Measurements from ENCODE around the gene MSX1.

MSX1 gene

DNA sequence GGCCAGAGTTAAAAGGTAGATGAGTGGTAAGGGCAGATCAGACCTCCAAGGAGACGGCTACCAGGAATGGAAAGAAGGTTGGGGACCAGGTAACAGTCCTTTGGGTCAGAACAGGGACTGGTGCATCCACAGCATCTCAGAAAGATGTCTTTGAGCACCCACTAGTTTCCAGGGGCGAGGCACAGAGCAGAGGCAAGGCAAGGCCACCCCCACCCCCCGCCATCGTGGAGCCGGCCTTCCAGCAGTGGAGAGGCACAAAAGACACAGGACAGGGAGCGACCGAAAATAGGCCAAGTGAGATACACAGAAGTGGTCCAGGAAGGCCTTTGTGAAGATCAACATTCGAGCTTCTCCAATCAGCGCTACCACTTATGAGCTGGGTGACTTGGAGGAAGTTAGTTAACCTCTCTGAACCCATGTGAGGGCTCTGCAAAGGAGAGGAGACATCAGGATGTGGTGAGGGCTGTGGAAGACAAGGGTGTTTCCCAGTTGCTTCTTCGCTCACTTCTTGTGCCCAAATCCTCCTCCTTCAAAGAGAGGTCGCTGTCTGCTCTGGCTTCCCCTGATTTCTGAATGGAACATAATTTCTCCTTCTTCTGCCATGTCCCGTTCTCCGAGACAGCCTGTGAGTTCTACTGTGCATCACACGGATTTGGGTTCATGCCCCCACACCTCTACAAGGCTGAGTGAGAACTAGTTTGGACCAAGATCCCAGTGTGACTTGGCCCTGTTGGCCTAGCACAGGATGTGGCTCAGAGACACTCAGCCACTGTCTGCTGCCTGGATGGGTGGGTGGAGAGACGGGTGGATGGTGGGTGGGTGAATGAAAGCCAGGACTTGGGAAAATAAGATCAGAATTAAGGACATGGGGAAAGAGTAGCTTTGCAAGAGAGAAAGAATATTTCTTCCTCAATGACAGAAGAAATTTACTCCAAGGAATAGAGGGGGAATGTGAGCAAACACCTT is 16.7 kb upstream of the MSX1 start:
- no peak for DNase-seq

GRCh38 chr4:4843635-4844291 is 15.7 kb upstream of the MSX1 start:
- no peak for DNase-seq

- DNase-seq: no peak
Measured at GRCh38 chr4:4845027-4845426, 14.4 kb upstream of the MSX1 start.

DNA sequence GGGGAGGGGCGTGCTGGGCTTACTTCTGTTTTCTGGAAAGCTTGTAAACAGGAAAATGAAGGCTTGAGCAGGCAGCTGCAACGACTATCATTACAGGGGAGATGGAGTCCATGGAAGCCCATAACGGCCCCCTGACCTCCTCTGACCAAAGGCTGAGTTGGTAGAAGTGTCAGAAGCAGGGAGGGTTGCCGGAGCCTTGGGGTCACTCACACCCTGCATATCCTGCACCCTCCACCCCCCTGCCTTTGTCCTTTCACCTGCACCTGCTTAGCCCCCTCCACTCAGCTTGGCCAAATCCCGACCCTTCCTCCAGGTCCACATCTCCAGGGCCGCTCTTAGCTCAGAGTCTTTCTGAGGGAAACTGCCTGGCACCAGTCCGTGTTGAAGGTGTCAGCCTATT is 12.5 kb upstream of the MSX1 start:
- no peak for DNase-seq

DNA sequence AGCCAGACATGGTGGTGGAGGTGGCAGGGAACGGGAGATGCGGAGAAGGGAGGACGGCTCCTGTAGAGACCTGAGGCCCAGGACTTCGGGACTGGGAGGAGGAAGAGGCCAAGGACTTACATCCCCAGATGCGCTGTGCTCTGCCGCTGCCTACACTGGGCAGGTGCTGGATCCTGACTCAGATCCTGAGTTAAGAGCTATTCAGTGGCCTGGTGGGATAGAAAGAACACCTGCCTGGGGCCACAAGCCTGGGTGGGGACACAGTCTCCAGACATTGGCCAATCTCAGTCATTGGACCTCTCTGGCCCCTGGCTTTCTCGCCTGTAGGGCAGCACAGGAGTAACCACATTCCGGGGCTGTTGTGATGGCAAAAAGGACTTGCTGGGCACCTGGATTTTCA is 10.9 kb upstream of the MSX1 start:
- no peak for DNase-seq

DNA sequence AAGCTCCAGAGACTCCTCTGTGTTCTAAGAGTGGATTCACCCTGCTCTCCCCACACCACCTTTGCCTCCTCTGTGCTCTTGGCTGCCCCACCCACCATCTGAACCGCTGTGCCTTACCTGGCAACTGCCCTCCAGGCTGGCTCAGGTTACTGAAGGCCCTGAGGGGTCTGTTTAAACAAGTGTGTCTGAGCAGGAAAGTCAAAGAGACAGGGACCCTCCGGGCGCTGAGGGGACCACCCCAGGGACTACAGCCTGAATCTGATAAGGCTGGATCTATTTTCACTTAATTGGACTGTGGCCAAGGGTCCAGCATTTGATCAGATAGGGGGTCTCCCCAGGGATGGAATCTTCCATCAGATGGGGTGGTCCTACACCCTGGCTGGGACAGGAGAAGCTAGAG is 10.4 kb upstream of the MSX1 start:
- DNase-seq: no peak

DNA sequence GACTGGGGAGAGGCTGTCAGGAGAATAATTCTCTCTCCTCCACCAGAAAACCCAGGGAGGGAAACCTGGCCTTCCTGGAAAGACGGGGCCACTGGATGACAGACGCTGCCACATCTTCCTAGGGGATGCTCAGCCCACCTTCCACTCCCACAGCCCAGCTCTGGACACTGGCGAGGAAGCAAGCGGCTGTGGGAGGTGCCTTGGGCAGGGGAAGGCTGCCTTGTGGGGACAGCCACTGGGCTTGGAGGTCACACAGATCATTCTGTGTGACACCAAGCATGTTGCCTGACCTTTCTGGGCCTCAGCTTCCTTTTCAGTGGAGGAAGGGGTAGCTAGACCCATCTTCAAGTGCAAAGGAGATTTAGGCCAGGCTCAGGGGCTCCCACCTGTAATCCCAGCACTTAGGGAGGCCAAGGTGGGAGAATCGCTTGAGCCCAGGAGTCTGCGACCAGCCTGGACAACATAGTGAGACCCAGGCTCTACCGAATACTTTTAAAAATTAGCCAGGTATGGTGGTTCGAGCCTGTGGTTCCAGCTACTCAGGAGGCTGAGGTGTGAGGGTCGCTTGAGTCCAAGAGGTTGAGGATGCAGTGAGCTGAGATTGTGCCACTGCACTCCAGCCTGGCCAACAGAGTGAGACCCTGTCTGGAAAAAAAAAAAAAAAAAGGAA is 9.8 kb upstream of the MSX1 start:
- DNase-seq: no peak

DNA sequence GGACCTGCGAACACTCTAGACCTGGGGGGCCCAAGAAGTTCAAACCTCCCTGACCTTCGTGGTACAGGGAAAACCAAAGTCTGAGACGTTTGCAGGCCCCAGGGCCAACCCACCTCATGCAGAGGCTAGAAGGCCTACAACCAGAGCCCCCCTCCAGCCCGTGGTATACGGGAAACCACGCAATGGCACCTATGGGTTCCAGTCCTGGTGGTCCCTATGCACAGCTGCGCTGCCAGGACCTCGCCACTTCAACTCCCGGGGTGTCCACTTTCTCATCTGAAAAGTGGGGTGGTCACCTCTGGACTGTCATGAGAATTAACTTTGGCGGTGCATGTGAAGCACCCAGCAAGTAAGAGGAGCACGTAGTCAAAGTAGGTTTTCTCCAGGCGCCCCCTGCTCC is 8.4 kb upstream of the MSX1 start:
- no peak for DNase-seq

- DNase-seq: no peak
Measured at GRCh38 chr4:4851906-4852305, 7.6 kb upstream of the MSX1 start.

GRCh38 chr4:4852591-4853362 is 6.7 kb upstream of the MSX1 start:
- no peak for DNase-seq

- DNase-seq: no peak
Measured at GRCh38 chr4:4853371-4853823, 6.1 kb upstream of the MSX1 start.

DNA sequence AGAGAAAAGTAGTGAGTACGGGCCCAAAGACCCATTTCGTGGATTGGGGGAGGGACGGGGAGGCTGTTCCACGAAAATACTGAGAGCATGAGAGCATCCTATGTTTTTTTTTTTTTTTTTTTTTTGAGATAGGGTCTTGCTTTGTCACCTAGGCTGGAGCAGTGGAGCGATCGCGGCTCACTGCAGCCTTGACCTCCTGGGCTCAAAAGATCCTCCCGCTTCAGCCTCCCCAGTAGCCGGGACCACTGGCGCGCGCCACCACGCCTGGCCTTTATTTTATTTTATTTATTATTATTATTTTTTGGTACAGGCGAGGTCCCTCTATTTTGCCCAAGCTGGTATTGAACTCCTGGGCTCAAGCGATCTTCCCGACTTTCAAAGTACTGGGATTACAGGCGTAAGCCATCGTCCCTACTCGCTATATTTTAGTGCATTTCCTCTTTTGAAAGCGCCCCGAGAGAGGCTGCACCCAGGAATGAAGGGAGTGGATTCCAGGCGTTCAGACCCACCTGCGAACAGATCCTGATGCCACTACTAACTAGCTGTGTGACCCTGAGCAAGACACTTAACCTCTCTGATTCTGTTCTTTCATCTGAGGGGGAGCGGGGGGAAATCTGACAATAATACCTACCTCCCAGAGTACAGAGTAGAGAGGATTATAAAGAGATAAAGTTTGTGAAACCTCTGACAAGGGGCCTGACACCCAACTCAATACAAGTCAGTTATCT is 5.4 kb upstream of the MSX1 start:
- no peak for DNase-seq

GRCh38 chr4:4854649-4855295 is 4.7 kb upstream of the MSX1 start:
- peak; percentile 35 for DNase-seq

DNA sequence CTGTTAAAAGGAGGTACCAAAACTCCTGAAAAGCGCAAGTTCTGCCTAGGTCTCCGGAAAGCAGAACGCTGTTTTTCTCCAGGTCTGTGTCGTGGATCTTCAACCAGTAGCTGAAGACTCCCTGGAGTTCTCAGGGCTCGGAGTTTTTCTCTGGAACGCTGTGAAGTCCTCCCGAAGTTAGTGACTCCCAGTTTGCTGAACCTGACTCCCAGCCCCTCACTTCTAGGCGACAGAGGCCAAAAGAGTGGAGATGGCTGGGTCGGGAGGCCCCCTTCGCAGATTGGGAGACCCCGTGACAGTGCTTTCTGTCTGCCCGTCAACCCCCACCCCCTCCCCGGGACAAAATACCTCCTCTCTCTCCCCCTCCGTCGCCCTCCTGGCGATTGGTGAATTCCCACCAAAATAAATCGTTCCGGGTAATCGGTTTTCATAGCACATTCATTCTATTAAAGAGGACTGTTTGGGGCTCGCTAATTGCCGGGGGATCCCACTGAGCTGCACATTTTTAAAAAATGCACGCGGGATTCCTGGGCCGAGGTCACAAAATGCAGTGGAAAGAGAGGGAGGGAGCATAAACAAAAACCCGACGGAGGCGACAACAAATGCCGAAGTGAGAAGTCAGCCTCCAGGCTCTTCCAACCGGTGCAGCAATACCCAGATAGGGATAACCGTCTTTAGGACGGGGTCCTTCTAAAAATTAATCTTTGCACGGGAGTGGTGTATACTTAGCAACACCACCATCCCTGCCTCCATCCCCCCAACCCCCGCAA is 4.0 kb upstream of the MSX1 start:
- no peak for DNase-seq

DNA sequence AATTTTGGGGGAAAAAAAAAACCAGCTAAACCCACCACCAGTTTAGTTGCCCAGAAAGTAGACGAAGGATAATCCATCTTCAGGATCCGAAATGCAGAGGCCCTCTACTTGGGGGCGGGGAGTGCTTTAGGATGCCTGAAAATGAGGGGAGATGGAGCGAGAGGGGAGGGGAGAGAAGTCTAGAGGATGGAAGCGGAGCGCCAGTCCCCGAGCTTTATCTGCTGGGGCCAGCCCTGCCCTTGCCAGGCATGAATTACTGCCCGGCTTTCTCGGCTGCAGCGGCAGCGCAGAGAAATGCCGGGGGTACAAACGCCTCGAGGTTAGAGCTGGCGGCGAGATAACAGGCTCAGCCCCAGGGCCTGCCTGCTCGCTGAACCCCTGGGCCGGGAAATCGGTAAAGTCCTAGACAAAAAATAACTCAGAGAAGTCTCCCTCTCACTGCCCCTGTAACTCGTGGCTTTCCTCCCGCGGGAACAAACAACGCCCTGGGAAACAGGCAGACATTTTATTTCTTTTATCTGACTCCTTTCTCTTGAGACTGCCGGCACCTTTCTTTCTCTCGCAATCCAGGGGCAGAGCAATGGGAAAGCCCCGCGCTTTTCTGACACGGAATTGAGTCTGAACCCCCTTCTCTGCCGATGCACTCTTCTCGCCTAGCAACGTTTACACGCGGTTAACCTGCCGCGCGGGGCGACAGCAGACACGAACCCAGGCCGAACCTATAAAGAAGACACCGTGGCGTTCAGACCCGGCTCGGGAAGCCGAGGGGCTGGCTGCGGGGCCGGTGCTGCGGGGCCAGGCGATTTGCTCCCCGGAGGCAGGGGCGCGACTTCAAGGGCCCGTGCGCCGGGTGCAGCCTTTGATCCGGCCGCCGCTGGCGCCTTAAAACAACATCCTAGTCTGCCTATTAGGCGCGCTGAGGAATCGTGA is 3.1 kb upstream of the MSX1 start:
- no peak for DNase-seq

GRCh38 chr4:4857001-4857808 is 2.3 kb upstream of the MSX1 start:
- no peak for DNase-seq

DNA sequence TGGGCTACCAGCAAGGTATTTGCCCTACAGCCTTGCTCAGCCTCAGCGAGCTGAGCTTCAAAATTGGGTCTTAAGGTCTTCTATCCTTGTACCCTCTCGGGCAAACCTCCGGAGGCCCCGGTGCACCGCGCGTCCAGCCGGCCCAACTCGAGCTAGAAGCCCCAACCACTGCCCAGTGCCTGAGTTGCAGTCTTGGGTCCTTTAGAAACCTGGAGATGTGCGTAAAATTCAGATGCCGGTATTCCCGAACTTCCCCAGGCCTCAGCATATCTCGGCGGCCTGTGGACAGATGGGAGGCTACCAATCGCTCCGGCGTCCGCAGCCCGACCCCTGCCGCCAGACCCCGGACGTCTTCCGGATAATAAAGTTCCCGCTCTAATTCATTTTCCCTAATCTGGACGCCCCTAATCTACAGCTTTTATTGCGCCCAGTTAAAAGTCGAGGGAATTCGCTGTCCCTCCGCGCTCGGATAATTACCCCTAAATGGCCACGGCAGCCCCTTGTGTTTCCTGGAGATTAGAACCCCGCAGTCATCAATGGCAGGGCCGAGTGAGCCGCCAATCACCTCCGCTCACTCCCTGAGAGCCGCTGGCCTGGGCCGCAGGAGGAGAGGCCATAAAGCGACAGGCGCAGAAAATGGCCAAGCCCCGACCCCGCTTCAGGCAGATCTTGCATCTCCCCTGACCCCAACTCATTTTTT is 1.5 kb upstream of the MSX1 start:
- no peak for DNase-seq

All from NCI-H1436 (cell line).